Activated naive CD4-positive, alpha-beta T cell treated with anti-CD3 and anti-CD28 coated beads, Interleukin-2, amount 10 ng/mL, durations not matched to agents 7 days and 5 days (primary cell): ENCODE measurements around the gene PRKCZ.

ENCODE experiments used
- CTCF ChIA-PET: fragments of 350-600 bp; sonication (Branson Sonifier 250); formaldehyde crosslinking; loops from one replicate; lab custom pipeline; 2021; ENCODE audit warnings: antibody characterized with exemption; lab: Charles Lee
- DNase-seq: peaks from one replicate; pipeline ENCODE4 v3.0.0-alpha.2; 2020
- H3K27ac Mint-ChIP-seq: one replicate; pipeline ENCODE4 v1.8.0; 2021; ENCODE audit warnings: mild to moderate bottlenecking, moderate library complexity, mixed read lengths
- H3K27me3 Mint-ChIP-seq: one replicate; pipeline ENCODE4 v1.8.0; 2021; ENCODE audit warnings: mild to moderate bottlenecking, mixed read lengths
- H3K36me3 Mint-ChIP-seq: one replicate; pipeline ENCODE4 v1.8.0; 2021; ENCODE audit warnings: mixed read lengths
- H3K4me1 Mint-ChIP-seq: one replicate; pipeline ENCODE4 v1.8.0; 2021; ENCODE audit warnings: mixed read lengths
- H3K4me3 Mint-ChIP-seq: one replicate; pipeline ENCODE4 v1.8.0; 2021; ENCODE audit warnings: mild to moderate bottlenecking, moderate library complexity, mixed read lengths
- H3K9me3 Mint-ChIP-seq: one replicate; pipeline ENCODE4 v1.8.0; 2021; ENCODE audit warnings: mixed read lengths

The PRKCZ gene

DNA sequence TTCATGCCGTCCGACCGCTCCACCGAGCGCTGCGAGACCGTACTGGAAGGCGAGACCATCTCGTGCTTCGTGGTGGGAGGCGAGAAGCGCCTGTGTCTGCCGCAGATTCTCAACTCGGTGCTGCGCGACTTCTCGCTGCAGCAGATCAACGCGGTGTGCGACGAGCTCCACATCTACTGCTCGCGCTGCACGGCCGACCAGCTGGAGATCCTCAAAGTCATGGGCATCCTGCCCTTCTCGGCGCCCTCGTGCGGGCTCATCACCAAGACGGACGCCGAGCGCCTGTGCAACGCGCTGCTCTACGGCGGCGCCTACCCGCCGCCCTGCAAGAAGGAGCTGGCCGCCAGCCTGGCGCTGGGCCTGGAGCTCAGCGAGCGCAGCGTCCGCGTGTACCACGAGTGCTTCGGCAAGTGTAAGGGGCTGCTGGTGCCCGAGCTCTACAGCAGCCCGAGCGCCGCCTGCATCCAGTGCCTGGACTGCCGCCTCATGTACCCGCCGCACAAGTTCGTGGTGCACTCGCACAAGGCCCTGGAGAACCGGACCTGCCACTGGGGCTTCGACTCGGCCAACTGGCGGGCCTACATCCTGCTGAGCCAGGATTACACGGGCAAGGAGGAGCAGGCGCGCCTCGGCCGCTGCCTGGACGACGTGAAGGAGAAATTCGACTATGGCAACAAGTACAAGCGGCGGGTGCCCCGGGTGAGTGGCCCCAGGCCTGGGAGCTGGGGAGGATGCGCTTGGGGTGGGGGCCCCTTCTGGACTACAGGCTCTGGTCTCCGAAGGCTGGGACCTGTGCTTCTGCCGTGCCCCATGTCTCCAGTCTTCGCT lies 179.0 kb downstream of the PRKCZ start:
- Mint-ChIP-seq H3K9me3 (no peaks in the 10 kb centered on the region), H3K4me1 (peaks cover 32% of the 10 kb centered on the region), H3K27ac (peak overlapping the region; percentile 99), H3K36me3 (peaks cover 35% of the 10 kb centered on the region), H3K4me3 (peak overlapping the region; percentile 96), H3K27me3 (peaks cover 27% of the 10 kb centered on the region)
- peak; percentile 68 for DNase-seq
- CTCF ChIA-PET: interaction anchor here (1.0 to 1.4 kb wide), 3 partner anchors 30 to 86 kb away, joined by 4 to 6 read pairs (median 5); no protein-coding TSS in a partner anchor

DNA sequence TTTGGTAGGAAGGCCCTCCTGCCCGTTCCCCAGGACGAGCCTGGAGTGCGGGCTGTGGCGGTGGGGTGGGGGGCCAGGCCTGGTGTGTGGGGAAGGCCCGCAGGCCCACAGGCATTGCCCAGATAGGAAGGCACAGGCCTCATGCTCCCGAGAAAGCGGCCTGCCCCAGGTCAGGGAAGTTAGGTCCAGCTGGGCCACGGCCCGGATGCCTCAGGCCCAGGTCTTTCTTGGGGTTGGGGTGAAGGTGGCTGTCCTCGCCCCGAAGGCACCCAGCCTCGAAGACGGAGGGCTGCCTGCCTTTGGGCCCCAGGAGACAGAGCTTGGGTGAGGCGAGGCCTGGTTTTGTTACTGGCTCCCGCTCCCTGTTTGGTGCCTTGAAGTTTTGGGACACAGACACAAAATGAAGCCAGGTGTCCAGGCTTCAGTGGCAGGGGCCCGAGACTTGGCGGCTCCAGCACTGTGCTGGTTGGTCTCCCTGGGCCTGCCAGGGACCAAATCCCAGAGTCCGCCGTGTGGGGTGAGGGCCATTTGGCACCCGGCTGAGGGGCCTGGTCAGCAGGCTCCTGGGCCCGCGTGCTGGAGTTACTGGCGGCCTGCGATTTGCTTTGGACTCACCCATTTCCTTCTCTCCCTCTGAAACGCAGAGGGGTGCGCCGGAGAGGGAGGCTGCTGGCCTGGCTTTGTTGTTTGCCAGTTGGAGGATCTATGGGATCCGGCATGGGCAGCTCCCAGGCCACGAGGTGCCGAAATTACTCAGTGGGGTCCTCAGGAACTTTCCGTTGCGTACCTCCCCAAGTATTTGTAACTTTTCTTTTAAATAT lies 179.9 kb downstream of the PRKCZ start:
- H3K27me3 Mint-ChIP-seq: peaks cover 18% of the 10 kb centered on the region

DNA sequence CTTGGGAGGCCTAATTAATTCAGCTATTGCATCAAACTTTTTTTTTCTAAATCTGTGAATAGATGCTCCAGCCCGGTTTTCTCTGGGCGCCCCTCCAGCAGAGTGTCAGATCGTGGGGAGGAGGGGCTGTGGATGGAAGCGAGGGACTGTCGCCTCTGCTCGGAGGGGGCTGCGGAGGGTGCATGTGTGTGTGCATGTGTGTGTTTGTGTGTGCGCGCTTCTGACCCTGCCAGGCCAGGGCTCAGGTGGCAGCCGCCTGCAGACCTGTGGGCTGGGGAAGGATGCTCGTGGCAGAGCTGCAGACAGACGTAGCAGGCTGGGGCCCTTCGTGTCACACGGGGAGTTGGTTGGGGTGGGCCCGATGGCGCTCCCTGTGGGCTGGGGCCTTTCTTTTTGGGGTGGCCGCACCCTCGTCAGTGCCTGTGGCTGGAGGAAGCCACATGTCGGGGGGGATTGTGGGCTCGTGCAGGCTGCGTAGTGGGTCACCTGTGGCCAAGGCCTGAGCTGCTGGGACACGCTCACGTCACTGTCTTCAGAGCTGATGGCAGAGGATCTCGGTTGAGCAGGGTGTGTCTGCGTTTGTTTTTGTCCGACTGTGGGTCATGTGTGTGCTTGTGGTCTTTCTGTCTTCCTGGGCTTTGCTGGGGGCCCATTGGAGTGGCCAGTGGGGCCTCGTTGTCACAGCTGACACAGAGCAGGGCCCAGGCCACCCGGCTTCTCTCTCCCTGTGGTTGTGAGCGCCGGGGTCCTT lies 180.7 kb downstream of the PRKCZ start:
- peak; percentile 68 for DNase-seq
- Mint-ChIP-seq H3K27me3 (peaks cover 10% of the 10 kb centered on the region), H3K4me1 (peaks cover 48% of the 10 kb centered on the region), H3K4me3 (peak overlapping the region; percentile 96), H3K36me3 (peaks cover 44% of the 10 kb centered on the region), H3K9me3 (no peaks in the 10 kb centered on the region), H3K27ac (peak overlapping the region; percentile 99)
- CTCF ChIA-PET: interaction anchor here (0.9 to 3.7 kb wide), 6 partner anchors 31 to 151 kb away, joined by 3 to 21 read pairs (median 4); no protein-coding TSS in a partner anchor

More for the DNA sequence above, 179.9 kb downstream of the PRKCZ start:
- CTCF ChIA-PET: interaction anchor here (1.2 to 1.4 kb wide), 2 partner anchors 61 to 85 kb away, joined by 3 to 5 read pairs; no protein-coding TSS in a partner anchor
- peaks cover 38% of the 10 kb centered on the region for H3K36me3 Mint-ChIP-seq
- H3K27ac Mint-ChIP-seq: peak overlapping the region; percentile 99
- peaks cover 40% of the 10 kb centered on the region for H3K4me1 Mint-ChIP-seq
- H3K9me3 Mint-ChIP-seq: no peaks in the 10 kb centered on the region
- peak overlapping the region; percentile 96 for H3K4me3 Mint-ChIP-seq
- DNase-seq: peak; percentile 42

DNA sequence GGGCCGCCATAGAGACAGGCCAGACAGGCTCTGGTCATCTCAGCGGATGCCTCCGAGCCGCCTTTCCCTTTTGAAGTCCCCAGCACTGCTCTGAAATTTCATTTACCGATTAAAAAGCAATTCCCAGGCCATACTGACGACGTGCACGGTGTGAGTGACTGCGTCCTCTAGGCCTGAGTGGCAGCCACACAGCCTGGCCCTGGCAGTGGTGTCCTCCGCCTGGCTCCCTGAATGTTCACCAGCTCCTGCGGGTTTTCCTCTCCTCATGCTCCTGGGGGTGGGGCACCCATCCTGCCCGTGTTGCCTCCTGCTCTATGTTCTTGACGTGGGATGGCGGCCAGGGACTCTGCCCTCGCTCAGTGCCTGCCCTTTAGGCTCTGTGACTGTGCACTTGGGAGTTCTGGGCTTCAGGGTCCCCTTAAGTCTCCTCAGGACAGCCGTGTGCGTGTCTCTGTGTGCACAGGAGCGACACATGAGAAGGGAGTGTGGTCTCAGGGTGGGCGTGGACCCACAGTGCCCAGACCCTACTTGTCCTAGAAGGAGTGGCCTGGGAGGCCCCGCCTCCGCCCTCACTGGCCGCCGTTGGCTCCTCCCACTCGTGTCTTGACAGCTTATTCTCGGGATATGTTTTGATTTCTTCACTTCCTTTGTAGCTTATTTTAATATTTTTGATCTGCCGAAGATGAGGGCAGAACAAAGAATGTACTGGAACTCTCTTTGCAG lies 181.5 kb downstream of the PRKCZ start:
- Mint-ChIP-seq H3K4me1 (peaks cover 53% of the 10 kb centered on the region), H3K9me3 (no peaks in the 10 kb centered on the region), H3K36me3 (peaks cover 46% of the 10 kb centered on the region), H3K4me3 (peak overlapping the region; percentile 96), H3K27me3 (peaks cover 3% of the 10 kb centered on the region), H3K27ac (peak overlapping the region; percentile 99)
- DNase-seq: peak; percentile 92
- CTCF ChIA-PET: interaction anchor here (0.9 to 3.7 kb wide), 7 partner anchors 32 to 150 kb away, joined by 3 to 21 read pairs (median 4); no protein-coding TSS in a partner anchor

DNA sequence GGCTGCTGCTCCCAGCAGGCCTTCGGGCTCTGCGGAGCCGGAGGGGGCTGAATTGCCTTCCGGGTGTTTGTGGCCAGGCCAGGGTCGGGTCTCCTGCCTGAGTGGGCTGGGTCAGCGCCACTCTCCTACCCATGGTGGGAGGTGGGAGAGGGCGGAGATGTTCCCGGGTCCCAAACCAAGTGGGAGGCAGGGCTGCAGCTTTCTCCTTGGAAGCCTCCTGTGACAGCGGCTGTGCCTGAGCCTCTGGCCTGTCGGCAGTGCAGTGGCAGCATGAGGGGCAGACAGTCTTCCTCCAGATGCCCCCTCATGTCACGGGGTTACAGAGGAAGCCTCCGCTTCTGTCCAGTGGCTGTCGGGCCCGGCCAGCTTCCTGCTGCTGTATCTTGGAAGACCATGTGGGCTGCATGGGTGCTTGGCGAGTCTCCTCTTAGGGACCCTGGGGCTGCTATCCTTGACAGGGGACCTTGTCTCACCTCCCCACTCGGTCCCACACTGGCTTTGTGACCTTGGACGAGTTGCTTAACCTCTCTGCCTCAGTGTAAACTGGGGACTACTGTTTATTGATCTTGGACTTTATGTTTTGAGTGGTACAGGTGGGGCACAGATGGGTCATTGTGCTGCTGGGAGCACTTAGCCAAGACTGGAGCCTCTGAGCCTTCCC lies 182.2 kb downstream of the PRKCZ start:
- Mint-ChIP-seq H3K9me3 (no peaks in the 10 kb centered on the region), H3K4me3 (peak overlapping the region; percentile 96), H3K4me1 (peaks cover 60% of the 10 kb centered on the region), H3K36me3 (peaks cover 47% of the 10 kb centered on the region), H3K27me3 (no peaks in the 10 kb centered on the region), H3K27ac (peak overlapping the region; percentile 99)
- DNase-seq: no peak
- CTCF ChIA-PET: interaction anchor here (0.9 to 3.7 kb wide), 8 partner anchors 33 to 149 kb away, joined by 3 to 25 read pairs (median 5); partner anchors contain the start of gene FAAP20

DNA sequence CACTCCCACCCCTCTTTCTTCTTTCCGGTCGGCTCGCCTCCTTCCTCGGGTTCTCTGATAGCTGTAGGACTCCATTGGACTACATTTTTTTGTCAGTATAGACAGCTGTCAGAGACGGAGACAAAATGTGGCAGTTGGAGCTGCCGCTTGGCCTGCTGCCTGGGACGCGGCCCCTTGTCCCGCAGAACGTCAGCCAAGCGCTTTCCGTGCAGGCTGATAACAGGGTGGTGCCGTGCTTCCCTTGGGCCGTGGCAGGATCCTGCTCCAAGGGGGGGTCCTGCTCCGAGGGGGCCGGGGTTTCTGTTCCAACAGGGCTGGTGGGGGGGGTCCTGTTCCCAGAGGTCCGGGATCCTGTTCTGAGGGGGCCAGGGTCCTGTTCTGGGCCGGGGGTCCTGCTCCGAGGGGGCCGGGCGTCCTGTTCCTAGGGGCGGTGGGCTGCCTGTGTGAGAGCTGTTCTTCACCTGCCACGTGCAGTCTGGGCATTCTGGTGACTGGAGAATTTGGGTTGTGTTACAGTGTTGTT lies 182.8 kb downstream of the PRKCZ start:
- Mint-ChIP-seq H3K27me3 (no peaks in the 10 kb centered on the region), H3K9me3 (no peaks in the 10 kb centered on the region), H3K4me1 (peaks cover 64% of the 10 kb centered on the region), H3K27ac (peak overlapping the region; percentile 99), H3K4me3 (peak overlapping the region; percentile 96), H3K36me3 (peaks cover 47% of the 10 kb centered on the region)
- CTCF ChIA-PET: interaction anchor here (0.7 to 3.7 kb wide), 6 partner anchors 33 to 159 kb away, joined by 3 to 25 read pairs (median 7); partner anchors contain the start of genes FAAP20, MORN1 and RER1
- no peak for DNase-seq

DNA sequence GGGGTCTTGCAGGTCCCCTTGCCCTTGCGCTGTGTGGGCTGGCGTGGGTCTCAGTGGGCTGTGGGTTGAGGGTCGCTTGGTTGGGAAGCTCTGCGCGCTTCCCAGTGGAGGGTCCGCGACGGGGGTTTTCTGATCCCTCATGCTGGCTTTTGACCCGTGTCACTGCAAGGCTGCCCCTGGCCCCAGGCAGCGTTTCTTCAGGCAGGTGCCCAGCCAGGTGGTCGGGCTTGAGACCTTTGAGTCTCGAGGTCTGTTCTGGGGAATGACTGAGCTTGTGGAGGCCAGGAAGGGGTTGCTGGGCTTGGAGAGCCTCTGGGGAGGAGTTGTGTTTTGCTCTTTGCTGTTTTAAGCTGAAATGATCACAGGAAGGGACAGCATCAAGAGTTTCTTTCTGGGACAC lies 183.3 kb downstream of the PRKCZ start:
- DNase-seq: no peak
- H3K4me1 Mint-ChIP-seq: peaks cover 64% of the 10 kb centered on the region
- CTCF ChIA-PET: interaction anchor here (0.7 to 3.7 kb wide), 6 partner anchors 34 to 158 kb away, joined by 3 to 25 read pairs (median 8); partner anchors contain the start of genes FAAP20, MORN1 and RER1
- H3K36me3 Mint-ChIP-seq: peaks cover 47% of the 10 kb centered on the region
- H3K27ac Mint-ChIP-seq: peak overlapping the region; percentile 96
- no peaks in the 10 kb centered on the region for H3K9me3 Mint-ChIP-seq
- H3K27me3 Mint-ChIP-seq: no peaks in the 10 kb centered on the region
- H3K4me3 Mint-ChIP-seq: peak overlapping the region; percentile 96

DNA sequence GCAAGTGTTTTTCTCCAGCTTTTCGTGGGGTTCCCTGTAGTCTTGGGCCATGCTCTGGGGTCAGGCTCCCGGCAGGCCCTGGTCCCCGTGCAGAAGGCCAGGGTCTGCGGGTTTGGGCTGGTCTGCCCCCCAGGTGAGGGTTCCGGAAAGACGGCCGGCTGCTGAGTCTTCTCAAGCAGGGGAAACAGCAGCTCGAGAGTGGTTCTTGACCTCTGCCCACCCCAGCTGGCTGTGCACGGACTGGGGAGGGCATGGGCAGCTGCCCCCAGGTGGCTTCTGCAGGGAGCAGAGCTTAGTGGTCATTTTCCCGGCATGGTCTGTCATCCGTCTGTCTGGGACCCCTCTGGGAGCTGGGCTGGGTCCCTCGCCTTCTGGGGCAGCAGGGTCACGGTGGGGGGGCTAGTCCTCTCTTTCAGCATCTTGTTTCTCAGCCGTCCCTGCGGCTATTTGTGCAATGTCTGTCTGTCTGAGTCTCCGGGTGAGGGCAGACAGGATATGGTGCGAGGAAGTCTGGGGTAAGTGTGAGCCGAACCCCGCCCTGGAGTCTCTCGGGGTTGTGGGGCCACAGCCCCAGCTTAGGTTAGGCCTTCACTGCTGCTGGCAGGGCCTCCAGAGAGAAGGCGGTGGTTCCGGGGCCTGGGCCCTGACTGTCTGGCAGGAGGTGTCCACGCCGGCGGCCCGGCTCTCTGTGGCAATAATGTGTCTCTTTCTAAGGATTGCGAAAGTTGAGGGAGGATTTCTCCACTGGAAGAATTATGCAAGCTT lies 184.0 kb downstream of the PRKCZ start:
- Mint-ChIP-seq H3K36me3 (peaks cover 44% of the 10 kb centered on the region), H3K4me1 (peaks cover 68% of the 10 kb centered on the region), H3K27ac (peak overlapping the region; percentile 96), H3K9me3 (no peaks in the 10 kb centered on the region), H3K4me3 (peak overlapping the region; percentile 96), H3K27me3 (no peaks in the 10 kb centered on the region)
- DNase-seq: peak; percentile 86
- CTCF ChIA-PET: interaction anchor here (1.1 to 3.7 kb wide), 6 partner anchors 35 to 147 kb away, joined by 3 to 25 read pairs (median 10); partner anchors contain the start of gene FAAP20

DNA sequence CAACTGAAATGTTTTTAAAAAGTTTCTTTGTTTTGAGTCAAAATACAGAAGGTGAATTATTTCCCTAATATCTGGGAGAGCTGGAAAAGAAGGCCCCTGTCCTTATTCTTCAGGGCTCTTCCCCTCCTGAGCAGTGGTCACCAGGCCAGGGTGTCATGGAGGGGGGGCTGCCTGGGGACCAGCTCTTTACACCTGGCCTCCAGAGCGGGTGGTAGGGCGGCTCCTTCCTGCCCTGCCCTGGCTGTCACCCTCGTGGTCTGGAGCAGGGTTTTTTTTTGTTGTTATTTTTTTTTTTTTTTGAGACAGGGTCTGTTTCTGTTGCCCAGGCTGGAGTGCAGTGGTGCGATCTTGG lies 184.5 kb downstream of the PRKCZ start:
- Mint-ChIP-seq H3K27me3 (no peaks in the 10 kb centered on the region), H3K9me3 (no peaks in the 10 kb centered on the region), H3K4me1 (peaks cover 73% of the 10 kb centered on the region), H3K36me3 (peaks cover 43% of the 10 kb centered on the region), H3K27ac (peak overlapping the region; percentile 96), H3K4me3 (peak overlapping the region; percentile 96)
- peak; percentile 58 for DNase-seq
- CTCF ChIA-PET: interaction anchor here (1.1 to 3.7 kb wide), 5 partner anchors 35 to 147 kb away, joined by 5 to 25 read pairs (median 11); partner anchors contain the start of gene FAAP20
